GM21423 (cell line): ENCODE measurements around the gene TRIM28.

Experiments
- ATAC-seq: cut with Tn5 transposase; IDR thresholded peaks from one replicate; pipeline ENCODE4 v1.9.1; 2021; ENCODE audit warnings: mild to moderate bottlenecking, moderate library complexity; ENCODE audit not compliant: unreplicated experiment

TRIM28 gene

GRCh38 chr19:58559275-58560006 lies 15.6 kb downstream of the TRIM28 start:
- peak; percentile 24 for ATAC-seq

DNA sequence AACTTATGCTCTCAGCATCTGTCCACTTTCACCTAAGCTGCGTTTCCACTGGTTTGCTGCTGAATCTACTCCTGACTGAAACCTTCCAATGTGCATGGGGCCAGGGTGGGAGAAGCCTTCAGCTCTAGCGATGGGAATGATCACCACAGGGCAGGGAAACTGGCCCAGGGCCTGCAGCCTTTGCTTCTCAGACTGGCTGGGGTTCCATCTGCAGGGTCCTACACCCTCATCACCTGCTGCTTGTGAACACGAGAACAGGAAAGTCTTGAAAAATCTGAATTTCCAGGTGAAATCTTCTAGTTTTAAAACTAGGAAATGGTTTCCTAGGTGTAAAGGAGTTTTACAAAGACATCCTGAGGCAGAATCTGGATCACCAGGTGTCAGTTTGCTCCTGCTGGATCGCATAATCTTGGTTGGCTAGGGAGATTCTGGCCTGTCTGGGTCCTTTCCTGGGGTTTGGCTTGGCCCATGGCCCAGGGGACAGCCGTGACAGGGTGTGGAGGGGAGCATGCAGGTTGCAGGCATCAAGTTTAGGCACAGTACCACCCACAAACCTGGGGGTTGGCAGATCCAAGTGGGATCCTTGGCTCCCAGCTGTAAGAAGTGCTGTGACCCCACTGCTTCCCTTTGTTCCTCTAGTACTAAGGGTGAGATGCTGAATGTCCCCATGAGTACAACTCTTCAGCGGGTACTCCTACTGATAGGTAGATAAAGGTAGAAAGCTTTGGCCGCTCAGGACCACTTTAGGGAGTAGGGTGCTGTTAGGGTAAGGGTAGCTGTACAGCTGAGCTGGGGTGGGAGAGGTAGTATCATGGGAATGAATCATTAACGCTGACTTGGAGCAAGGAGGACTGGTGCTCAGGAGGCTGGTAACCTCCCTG lies 16.4 kb downstream of the TRIM28 start:
- ATAC-seq = no peak

DNA sequence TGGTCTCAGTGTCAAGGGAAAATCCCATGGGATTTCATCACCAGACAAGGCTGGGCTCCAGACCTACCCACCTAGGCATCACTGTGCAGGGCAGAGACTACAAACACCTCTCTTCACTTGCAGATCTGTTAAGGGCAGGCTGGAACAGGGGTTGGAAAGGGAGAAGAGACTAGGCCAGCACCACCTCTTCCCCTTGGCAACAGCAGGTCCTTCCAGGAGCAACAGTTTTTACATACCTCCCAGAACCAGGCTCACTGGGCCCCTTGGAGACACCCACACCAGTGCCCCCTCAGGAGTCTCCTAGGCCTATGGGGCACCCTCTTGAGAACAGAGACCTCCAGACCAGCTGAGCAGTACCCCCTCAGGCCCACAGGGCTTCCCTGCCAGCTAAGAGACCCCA lies 17.1 kb downstream of the TRIM28 start:
- no peak for ATAC-seq

- ATAC-seq = no peak
Observed at GRCh38 chr19:58561373-58562121, 17.7 kb downstream of the TRIM28 start.

DNA sequence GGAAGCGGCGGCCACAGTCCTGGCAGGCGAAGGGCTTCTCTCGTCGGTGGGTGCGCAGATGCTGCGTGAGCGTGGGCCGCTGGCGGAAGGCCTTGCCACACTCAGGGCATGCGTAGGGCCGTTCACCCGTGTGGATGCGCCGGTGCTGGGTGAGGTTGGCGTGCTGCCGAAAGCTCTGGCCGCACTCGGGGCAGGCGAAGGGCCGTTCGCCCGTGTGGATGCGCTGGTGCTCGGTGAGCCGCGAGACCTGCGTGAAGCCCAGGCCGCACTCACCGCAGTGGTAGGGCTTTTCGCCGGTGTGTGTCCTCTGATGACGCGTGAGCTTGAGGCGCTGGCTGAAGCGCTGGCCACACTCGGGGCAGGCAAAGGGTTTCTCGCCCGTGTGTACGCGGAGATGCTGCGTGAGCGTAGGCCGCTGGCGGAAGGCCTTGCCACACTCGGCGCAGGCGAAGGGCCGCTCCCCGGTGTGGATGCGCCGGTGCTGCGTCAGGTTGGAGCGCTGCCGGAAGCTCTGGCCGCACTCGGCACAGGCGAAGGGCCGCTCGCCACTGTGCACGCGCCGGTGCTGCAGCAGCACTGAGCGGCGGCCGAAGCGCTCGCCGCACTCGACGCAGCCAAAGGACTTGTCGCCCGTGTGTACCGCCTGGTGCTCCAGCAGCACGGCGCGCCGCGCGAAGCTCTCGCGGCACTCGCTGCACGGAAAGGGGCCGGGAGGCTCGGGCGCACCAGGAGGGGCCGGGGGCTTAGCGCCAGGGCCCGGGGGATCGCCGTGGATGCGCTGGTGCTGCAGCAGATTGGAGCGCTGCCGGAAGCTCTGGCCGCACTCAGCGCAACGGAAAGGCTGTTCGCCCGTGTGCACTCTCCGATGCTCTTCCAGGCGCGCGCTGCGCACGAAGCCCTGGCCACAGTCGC lies 18.5 kb downstream of the TRIM28 start:
- ATAC-seq = no peak

DNA sequence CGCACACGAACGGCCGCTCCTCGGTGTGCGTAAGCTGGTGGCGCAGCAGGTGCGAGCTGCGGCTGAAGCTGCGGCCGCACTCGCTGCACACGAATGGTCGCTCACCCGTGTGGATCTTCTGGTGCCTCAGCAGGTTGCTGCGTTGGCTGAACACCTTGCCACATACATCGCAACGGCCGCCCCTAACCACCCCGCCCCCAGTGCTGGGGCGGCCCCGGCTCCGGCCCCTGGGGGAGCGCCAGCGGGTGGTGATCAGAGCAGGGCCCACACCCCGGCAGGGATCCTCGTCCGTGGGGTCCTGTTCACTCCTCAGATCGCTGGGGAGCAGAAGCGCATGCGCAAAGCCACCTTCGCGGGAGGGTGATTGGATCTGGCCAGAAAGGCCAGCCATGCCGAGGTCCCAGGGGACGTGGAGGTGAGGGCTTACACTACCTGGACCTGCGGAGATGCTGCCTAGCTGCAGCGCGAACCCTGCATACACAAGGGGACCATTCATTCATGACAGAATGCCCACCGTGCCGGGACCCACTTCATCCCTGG lies 19.2 kb downstream of the TRIM28 start:
- ATAC-seq = no peak

GRCh38 chr19:58563823-58564222 lies 20.0 kb downstream of the TRIM28 start:
- no peak for ATAC-seq

- ATAC-seq = no peak
Observed at GRCh38 chr19:58566989-58567388, 23.1 kb downstream of the TRIM28 start.

DNA sequence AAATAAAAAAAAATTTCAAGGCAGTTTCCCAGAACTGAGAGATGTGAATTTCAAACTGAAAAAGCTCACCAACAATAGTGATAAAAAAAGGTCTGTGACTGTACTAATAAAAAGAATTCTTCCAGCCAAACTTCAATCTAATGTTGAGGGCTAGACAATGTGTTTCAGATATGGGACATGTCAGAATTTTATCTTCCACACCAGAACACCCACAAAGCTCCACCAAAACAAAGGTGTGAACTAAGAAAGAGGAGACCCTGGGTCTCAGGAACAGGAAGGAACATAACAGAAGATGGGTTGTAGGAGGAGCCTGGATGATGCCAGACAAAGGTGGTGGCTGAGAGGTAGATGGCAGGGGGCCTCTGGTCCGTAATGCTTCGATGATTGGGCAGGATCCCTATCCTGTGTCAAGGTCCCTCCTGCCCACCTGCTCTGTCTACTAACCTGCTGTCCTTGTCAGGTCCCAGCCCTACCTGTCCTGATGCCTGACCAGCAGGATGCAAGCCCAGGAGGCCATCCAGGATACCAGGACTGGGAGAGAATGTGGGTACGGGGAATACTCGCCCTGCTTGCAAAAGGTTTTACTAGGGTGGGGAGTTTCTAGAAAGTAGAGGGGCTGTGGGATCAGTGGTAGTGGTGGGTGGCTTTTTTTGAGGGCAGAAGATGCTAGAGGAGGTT lies 24.7 kb downstream of the TRIM28 start:
- ATAC-seq = no peak

GRCh38 chr19:58569191-58569942 lies 25.5 kb downstream of the TRIM28 start:
- ATAC-seq = no peak

- ATAC-seq = no peak
Observed at GRCh38 chr19:58569943-58570670, 26.2 kb downstream of the TRIM28 start.

GRCh38 chr19:58570770-58571574 lies 27.1 kb downstream of the TRIM28 start:
- ATAC-seq = no peak

DNA sequence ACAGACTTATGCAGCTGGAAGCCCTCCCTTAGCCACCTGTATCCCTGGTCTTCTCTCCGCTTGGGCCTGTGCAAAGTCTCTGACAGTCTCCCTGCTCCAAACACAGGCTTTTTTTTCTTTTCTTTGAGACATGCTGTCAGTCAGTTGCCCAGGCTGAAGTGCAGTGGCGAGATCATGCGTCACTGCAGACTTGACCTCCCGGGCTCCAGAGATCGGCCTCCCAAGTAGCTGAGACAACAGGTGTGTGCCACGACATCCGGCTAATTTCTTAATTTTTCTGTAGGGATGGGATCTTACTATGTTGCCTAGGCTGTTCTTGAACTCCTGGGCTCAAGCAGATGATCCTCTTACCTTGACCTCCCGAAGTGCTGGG lies 27.7 kb downstream of the TRIM28 start:
- no peak for ATAC-seq

DNA sequence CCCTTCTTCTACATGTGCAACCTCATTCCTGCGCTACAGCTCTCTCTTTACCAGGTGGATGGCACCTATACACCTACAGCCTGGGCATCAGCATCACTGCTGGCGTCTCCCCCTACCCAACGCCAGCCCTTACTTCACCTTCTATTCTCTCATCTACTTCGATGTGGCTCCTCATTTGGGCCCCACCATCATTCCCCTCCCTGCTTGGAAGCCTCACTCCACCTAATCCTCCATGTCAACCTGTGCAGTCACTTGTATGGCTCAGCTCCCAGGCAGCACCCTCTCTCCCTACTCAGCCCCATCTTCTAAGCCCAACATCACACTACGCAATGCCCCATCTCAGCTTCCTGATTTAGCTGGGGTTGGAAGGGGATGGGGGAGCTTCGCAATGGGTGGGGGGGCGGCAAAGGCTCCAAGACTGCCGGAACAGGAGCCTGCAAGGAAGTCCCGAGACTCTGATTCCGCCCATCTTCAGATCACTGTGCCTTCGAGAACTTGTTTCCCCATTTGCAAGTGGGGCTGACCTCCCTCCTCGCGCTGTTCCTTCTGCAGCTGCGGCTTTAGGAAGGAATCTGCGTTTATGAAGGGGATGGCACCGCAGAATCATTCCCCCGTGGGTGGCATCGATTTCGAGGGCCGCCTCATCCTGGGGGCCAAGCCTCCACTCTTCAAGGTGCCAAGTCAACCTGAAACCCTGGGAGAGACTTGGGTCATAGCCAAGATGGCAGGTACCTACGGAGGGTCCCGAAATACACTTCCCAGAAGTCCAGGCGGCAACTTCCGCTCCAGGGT lies 28.4 kb downstream of the TRIM28 start:
- ATAC-seq = no peak

GRCh38 chr19:58572818-58573657 lies 29.2 kb downstream of the TRIM28 start, which contains the start of gene MZF1:
MZF1 (minus strand) TSS chr19:58573335; CDS start chr19:58571389, 1,946 bp downstream.
- ATAC-seq = peak; percentile 57
